B cell (primary cell): ENCODE results near the gene OR5AU1.

ENCODE experiments used
- EZH2 ChIP-seq: IDR thresholded peaks from 2 replicates; pipeline ENCODE4 v1.6.1; 2012; ENCODE audit warnings: borderline replicate concordance, low read depth, mild to moderate bottlenecking, moderate library complexity, low read length; ENCODE audit not compliant: insufficient read depth, poor library complexity, severe bottlenecking
- TF ChIP-seq, protein P1 (sequence below): fragments of 200-600 bp; IDR thresholded peaks from one replicate; pipeline ENCODE4 v1.8.0; 2022; ENCODE audit warnings: antibody characterized with exemption, mild to moderate bottlenecking

DNA sequence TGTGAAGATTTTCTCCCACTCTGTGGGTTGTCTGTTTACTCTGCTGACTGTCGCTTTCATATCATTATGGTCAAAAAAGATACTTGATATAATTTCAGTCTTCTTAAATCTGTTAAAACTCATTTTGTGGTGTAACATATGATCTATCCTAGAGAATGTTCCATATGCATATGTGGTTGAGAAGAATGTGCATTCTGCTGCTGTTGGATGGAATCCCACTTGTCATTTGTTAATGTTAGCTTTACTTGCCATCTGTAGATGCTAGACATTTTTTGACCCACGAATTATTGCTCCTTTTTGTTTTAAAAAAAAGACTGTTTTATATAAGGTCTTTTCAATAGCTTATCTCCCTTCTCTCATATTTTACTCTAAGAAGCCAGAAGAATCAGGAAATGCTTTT is 26.3 kb upstream of the OR5AU1 start:
- TF ChIP-seq, protein P1, sequence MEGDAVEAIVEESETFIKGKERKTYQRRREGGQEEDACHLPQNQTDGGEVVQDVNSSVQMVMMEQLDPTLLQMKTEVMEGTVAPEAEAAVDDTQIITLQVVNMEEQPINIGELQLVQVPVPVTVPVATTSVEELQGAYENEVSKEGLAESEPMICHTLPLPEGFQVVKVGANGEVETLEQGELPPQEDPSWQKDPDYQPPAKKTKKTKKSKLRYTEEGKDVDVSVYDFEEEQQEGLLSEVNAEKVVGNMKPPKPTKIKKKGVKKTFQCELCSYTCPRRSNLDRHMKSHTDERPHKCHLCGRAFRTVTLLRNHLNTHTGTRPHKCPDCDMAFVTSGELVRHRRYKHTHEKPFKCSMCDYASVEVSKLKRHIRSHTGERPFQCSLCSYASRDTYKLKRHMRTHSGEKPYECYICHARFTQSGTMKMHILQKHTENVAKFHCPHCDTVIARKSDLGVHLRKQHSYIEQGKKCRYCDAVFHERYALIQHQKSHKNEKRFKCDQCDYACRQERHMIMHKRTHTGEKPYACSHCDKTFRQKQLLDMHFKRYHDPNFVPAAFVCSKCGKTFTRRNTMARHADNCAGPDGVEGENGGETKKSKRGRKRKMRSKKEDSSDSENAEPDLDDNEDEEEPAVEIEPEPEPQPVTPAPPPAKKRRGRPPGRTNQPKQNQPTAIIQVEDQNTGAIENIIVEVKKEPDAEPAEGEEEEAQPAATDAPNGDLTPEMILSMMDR: no peak
- TF ChIP-seq EZH2: no peak
